ENCODE data around the gene MDP1.

- TF ChIP-seq CTCF (IDR thresholded peaks at IDR 0.05) (no peak), POLR2A (IDR thresholded peaks at IDR 0.05) (no peak)
These were observed 27.5 kb upstream of the MDP1 start for GRCh38 chr14:24243336-24243836.

Data from body of pancreas (tissue), 4 donors.